C4-2B (cell line): ENCODE measurements around the gene FAM118B.

Experiments used
- ZFX ChIP-seq: fragments of 450-650 bp; IDR thresholded peaks from 2 replicates; pipeline ENCODE4 v1.6.1; 2017
- TF ChIP-seq, protein P1 (sequence below): fragments of 450-650 bp; conservative IDR thresholded peaks from 2 replicates; pipeline ENCODE4 v1.5.1; 2017; ENCODE audit warnings: mild to moderate bottlenecking

DNA sequence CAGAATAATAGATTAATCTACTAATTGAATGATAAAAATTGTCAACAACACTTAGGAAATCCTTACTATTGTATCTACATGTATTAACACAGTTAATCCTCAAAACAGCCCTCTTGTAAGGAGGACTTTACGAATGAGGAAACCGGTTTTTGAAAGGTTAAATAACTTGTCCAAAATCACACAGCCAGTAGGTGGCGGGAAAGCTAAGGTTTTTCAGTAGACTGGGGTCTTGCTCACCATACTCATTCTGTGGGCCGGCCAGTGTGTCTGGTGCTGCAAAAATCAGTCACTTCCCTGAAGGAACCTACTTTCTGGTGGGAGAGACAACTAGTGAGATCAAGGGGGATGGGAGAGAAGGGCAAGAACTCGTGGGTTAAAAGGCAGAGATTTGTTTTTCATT, 96.1 kb downstream of the FAM118B start:
- TF ChIP-seq, protein P1, sequence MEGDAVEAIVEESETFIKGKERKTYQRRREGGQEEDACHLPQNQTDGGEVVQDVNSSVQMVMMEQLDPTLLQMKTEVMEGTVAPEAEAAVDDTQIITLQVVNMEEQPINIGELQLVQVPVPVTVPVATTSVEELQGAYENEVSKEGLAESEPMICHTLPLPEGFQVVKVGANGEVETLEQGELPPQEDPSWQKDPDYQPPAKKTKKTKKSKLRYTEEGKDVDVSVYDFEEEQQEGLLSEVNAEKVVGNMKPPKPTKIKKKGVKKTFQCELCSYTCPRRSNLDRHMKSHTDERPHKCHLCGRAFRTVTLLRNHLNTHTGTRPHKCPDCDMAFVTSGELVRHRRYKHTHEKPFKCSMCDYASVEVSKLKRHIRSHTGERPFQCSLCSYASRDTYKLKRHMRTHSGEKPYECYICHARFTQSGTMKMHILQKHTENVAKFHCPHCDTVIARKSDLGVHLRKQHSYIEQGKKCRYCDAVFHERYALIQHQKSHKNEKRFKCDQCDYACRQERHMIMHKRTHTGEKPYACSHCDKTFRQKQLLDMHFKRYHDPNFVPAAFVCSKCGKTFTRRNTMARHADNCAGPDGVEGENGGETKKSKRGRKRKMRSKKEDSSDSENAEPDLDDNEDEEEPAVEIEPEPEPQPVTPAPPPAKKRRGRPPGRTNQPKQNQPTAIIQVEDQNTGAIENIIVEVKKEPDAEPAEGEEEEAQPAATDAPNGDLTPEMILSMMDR = no peak
- TF ChIP-seq ZFX = no peak
